ENCODE measurements around the gene XYLT1. TPM values are rescaled to one million over a fixed set of nuclear protein-coding genes. Genes with fewer than 3 reads are reported as not detected.

The XYLT1 gene
- total RNA-seq, 1 experiment from 2014 or later: 7.5 TPM

- intact Hi-C loops (cut with micrococcal nuclease; ENCODE audit: unreplicated experiment): loop anchor here (5.0 kb wide), 1 partner anchor 58 kb away; no protein-coding TSS in a partner anchor
- no peak overlapping the region for H3K27ac Mint-ChIP-seq (ENCODE audit: unreplicated experiment)
- H3K27me3 Mint-ChIP-seq (ENCODE audit: unreplicated experiment): no peaks in the 10 kb centered on the region
These were observed 110.9 kb downstream of the XYLT1 start for GRCh38 chr16:17359788-17360390.

GRCh38 chr16:17358846-17359245, 111.9 kb downstream of the XYLT1 start:
- no TSS peak for BruUV-seq (replicated peaks)
- no peak overlapping the region for H3K27ac Mint-ChIP-seq (ENCODE audit: unreplicated experiment)
- H3K9me3 Mint-ChIP-seq (ENCODE audit: low read depth, unreplicated experiment): no peaks in the 10 kb centered on the region
- H3K4me3 Mint-ChIP-seq (ENCODE audit: low read depth, unreplicated experiment): no peak overlapping the region
- peaks cover 14% of the 10 kb centered on the region for H3K4me1 Mint-ChIP-seq (ENCODE audit: low read depth, unreplicated experiment)
- intact Hi-C loops (cut with micrococcal nuclease; ENCODE audit: unreplicated experiment): loop anchor here (5.0 kb wide), 1 partner anchor 57 kb away; no protein-coding TSS in a partner anchor
- no peak for TF ChIP-seq CTCF (IDR thresholded peaks at IDR 0.05; ENCODE audit: unreplicated experiment)
- no peaks in the 10 kb centered on the region for H3K27me3 Mint-ChIP-seq (ENCODE audit: unreplicated experiment)
- DNase-seq: no peak
- H3K36me3 Mint-ChIP-seq (ENCODE audit: insufficient read depth, unreplicated experiment): no peaks in the 10 kb centered on the region
- CTCF ChIA-PET: interaction anchor here (0.9 kb wide), 1 partner anchor 24 kb away, joined by 4 read pairs; no protein-coding TSS in a partner anchor

More at GRCh38 chr16:17359788-17360390, 110.9 kb downstream of the XYLT1 start:
- no peak for TF ChIP-seq CTCF (IDR thresholded peaks at IDR 0.05; ENCODE audit: unreplicated experiment)
- no peak for DNase-seq
- BruUV-seq (replicated peaks): no TSS peak
- CTCF ChIA-PET: interaction anchor here (0.6 to 0.8 kb wide), 4 partner anchors 20 to 385 kb away, joined by 3 read pairs; no protein-coding TSS in a partner anchor
- Mint-ChIP-seq H3K36me3 (ENCODE audit: insufficient read depth, unreplicated experiment) (peaks cover 7% of the 10 kb centered on the region), H3K4me3 (ENCODE audit: low read depth, unreplicated experiment) (no peak overlapping the region), H3K9me3 (ENCODE audit: low read depth, unreplicated experiment) (no peaks in the 10 kb centered on the region), H3K4me1 (ENCODE audit: low read depth, unreplicated experiment) (peaks cover 25% of the 10 kb centered on the region)

- Mint-ChIP-seq H3K9me3 (ENCODE audit: low read depth, unreplicated experiment) (no peaks in the 10 kb centered on the region), H3K4me3 (ENCODE audit: low read depth, unreplicated experiment) (no peak overlapping the region), H3K27ac (ENCODE audit: unreplicated experiment) (no peak overlapping the region), H3K36me3 (ENCODE audit: insufficient read depth, unreplicated experiment) (no peaks in the 10 kb centered on the region), H3K27me3 (ENCODE audit: unreplicated experiment) (no peaks in the 10 kb centered on the region), H3K4me1 (ENCODE audit: low read depth, unreplicated experiment) (peaks cover 14% of the 10 kb centered on the region)
- no peak for TF ChIP-seq CTCF (IDR thresholded peaks at IDR 0.05; ENCODE audit: unreplicated experiment)
- BruUV-seq (replicated peaks): no TSS peak
- intact Hi-C loops (cut with micrococcal nuclease; ENCODE audit: unreplicated experiment): loop anchor here (5.0 kb wide), 1 partner anchor 56 kb away; no protein-coding TSS in a partner anchor
- CTCF ChIA-PET: interaction anchor here (0.9 kb wide), 1 partner anchor 23 kb away, joined by 4 read pairs; no protein-coding TSS in a partner anchor
- DNase-seq: no peak
These were observed 112.4 kb downstream of the XYLT1 start for GRCh38 chr16:17358355-17358754.

- H3K36me3 Mint-ChIP-seq (ENCODE audit: insufficient read depth, unreplicated experiment): no peaks in the 10 kb centered on the region
- H3K4me3 Mint-ChIP-seq (ENCODE audit: low read depth, unreplicated experiment): peak overlapping the region; percentile 16
- CTCF ChIA-PET: interaction anchor here (0.9 to 1.3 kb wide), 2 partner anchors 9 to 22 kb away, joined by 3 to 4 read pairs; no protein-coding TSS in a partner anchor
- DNase-seq: no peak
- no peaks in the 10 kb centered on the region for H3K9me3 Mint-ChIP-seq (ENCODE audit: low read depth, unreplicated experiment)
- H3K27me3 Mint-ChIP-seq (ENCODE audit: unreplicated experiment): no peaks in the 10 kb centered on the region
- intact Hi-C loops (cut with micrococcal nuclease; ENCODE audit: unreplicated experiment): loop anchor here (5.0 kb wide), 1 partner anchor 55 kb away; no protein-coding TSS in a partner anchor
- H3K4me1 Mint-ChIP-seq (ENCODE audit: low read depth, unreplicated experiment): peaks cover 14% of the 10 kb centered on the region
- BruUV-seq (replicated peaks): no TSS peak
- H3K27ac Mint-ChIP-seq (ENCODE audit: unreplicated experiment): no peak overlapping the region
- no peak for TF ChIP-seq CTCF (IDR thresholded peaks at IDR 0.05; ENCODE audit: unreplicated experiment)
These were observed 113.3 kb downstream of the XYLT1 start for GRCh38 chr16:17357307-17358062.
